Activated CD4-positive, alpha-beta T cell treated with anti-CD3 and anti-CD28 coated beads, Interleukin-2, amount 50 U/mL, for 4 hours (primary cell): Measurements from ENCODE around the gene NEURL1.
"Not testable (repeated sequence)": the region's sequence is repeated elsewhere in the genome, so short reads cannot be mapped to it uniquely, and the experiment has no call there.

Experiments
- DNase-seq, 2 experiments: peaks; one replicate each; pipeline ENCODE4 v3.0.0-alpha.2; 2020

The NEURL1 gene

DNA sequence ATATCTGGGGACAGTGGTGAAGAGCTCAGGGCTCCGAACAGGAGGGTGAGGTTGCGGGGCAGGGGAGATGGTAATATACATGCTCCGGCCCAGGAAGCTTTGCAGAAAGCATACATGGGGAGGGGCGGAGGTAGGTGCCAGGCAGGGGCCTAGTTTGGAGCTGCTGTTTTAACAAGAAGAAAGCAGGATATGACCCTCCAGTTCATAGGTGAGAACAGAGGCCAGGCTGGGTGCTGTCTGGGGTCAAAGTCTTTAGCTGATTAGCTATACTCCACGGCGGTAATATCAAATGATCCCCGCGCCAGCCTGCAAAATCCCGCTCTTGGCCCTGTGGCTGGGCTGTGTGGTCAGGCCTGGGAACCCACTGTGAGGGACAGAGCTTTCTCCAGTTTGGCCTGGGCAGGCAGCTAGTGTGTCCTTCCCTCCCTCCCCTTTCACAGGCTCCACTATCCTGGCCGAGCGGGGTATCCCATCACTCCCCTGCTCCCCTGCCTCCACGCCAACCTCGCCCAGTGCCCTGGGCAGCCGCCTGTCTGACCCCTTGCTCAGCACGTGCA, 95.6 kb downstream of the NEURL1 start:
- DNase-seq: no peak

- no peak for DNase-seq
These were observed 96.6 kb downstream of the NEURL1 start for GRCh38 chr10:103590060-103590459.

GRCh38 chr10:103590744-103591291, 97.3 kb downstream of the NEURL1 start:
- no peak for DNase-seq

DNA sequence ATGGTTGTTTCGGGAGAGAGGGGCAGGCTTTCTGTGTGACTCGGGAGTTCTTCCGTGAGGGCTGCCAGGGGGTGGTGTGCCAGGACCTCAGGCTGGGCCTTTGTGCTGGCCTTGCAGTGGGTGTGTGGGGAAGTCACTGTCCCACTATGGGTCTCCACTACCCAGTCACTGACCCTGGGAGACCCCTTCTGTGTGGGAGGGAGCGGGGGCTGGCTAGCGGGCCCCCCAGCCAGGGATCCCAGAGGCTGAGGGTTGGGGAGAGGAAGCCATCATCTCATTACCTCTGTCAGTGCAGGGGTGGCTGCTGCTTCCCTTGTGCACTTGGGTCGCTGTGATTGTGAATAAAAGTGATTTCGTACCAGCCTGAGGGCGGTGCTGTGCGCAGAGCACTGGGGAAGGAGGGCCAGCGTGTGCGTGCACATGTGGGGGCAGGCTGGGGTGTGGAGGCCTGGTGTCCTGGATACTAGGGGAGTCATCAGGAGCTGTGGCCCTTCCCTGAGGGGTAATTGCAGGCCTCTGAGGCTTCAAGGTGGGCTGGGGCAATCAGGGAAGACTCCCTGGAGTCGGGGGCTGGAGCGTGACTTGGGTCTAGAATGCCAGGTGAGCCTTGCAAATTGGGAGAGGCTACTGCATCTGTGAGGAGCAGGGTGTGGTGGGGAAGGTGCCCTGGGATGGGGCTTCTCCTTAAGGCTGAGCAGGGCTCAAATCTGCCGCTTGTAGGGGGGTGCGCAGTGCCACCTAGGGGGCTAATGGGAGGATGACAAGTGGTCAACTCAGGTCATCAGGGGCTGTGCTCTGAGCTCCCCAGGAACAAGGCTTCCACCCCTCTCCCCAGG, 98.9 kb downstream of the NEURL1 start:
- DNase-seq: peak in 1 of 2 experiments; percentile 24

DNA sequence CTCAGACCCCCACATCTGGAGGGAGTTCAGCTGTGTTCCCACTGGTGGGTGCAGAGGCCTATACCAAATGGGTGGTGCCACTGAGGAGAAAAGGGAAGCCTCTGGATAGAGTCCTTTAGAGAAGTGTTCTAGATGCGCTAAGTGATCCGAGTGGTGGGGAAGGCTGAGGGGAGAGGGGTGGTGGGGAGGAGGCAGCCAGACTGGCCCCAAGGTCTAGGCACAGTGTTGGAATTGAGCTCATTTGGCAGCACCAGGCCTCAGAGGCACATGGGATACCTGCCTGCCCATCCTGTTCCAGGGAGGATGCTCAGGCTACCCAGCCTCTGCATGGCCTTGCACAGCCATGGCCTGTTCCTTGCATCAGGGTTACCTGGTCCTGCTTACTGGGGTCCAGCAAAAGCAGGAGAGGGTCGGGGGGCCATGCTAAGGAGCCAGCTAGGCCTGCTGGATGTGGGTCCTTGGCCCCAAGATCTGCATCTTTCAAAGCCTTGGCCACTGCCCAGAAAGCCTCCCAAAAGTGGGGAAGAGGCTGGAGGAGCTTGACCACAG, 99.6 kb downstream of the NEURL1 start:
- DNase-seq: no peak

DNA sequence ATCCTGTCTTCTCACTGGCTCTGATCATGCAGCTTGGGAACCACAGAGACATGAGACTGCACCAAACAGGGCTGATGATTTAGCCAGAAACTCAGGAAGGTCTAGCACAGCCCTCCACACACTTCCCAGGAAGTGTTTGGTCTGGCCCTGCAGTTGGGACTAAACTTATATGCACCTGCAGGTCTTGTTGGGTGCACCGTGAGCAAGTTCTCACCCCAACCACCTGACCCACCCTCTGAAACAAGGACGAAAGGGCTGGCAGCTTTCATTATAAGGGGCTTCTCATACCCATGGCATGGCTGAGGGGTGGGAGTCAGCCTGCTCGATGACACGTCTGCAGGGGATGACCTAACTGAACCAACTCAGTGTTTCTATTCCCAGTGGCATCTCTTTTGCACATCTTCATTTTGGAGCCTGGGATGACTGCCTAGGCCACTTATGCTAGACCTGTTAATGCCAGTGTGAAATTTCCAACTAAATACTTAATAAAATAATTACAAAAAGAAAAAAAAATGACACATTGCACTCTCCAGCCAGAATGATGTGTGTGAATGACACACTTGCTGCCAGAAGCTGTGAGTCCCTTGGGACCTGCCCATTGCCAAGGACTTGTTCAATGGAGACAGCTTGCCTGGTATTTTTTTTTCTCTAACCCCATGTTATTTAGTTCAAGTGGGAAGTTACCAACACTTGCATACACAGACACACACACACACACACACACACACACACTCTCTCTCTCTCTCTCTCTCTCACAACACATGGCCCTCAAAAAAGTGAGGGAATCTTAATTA, 102.6 kb downstream of the NEURL1 start:
- no peak for DNase-seq

- no peak for DNase-seq
These were observed 103.5 kb downstream of the NEURL1 start for GRCh38 chr10:103597003-103597402.

DNA sequence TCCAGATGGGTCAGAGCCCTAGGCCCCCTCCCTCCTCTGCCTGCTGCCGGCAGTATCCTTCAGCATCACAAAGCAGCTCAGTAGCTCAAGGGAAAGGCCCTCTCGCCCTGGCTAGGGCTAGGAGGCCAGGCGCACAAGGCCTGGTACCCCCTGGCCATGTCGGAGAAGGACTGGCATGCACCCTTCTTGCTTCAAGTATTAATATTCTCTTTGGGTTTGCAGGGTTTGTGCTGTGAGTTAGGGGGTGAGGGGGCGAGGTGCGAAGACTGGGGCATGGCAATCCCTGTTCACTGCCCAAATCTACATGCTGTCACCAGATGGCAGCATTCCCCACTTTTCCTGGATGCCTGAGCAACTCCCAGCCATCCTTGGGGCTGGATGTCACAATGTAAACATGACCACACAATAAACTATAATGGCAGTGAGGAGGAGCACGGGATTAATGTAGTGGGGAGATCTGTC, 105.2 kb downstream of the NEURL1 start:
- DNase-seq: no peak

- DNase-seq: no peak
These were observed 105.7 kb downstream of the NEURL1 start for GRCh38 chr10:103599211-103599610.

DNA sequence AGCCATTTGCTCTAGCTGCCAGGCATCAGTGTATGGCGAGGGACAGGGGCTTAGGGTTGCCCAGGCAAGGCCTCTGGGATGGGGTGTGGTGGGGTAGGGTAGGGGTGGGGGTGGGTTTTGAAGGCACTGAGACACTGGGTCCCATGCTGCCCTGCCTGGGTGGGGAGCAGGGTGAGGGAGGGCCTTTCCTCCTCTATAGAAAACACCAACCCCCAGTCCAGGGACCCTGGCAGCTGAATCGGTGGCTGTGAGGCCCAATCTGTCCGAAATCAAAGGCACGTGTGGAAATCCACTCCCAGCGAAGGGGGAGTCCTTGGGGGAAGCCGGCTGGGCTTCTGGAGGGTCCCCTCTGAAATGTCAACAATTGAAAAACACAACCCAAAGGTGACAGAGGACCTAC, 106.4 kb downstream of the NEURL1 start:
- no peak for DNase-seq

DNA sequence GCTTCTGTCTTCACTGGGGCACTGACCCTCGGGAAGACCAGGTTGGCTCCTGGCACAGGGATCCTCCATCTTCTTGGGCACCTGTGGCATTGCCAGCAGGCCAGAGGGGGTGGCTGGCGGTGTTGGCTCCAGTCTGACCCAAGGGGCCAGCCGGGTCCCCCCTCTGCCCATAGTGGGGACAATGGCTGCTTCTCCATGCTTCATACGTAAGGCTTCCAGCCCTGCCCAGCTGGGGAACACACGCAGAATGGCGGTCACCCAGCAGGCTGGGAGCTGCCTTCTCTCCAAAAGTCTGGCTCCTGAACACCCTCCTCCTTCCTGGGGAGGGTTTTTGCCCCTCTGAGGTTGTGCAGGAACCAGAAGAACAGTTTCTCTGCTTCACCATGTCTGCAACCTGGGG, 106.8 kb downstream of the NEURL1 start:
- DNase-seq: no peak

DNA sequence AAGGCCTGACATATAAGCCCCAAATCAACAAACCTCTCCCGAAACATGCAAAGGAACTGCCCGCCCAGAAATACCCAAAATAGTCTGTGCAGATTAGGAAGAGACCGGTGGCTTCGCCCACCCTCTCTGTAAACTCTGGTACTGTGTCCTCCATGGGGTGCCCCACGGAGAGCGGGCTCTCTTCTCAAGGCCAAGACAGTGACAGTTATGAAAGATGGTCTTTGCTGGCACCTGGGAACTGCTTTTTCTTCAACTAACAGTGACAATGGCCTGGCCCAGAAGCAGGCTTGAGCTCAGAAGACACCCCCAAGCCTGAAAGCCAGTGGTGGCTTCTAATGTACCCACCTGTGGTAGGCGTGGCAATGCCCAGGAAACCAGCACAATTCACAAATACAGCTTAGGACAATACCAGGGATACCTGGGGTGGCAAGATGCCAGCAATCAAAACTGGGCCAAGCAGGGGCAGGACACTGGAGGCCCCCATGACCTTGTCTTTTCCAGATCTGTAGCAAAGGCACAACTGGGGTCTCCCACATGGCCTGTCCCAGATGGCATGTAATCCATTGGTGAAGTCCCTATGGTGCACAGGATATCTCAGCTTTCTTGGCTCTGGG, 107.6 kb downstream of the NEURL1 start:
- DNase-seq: no peak

DNA sequence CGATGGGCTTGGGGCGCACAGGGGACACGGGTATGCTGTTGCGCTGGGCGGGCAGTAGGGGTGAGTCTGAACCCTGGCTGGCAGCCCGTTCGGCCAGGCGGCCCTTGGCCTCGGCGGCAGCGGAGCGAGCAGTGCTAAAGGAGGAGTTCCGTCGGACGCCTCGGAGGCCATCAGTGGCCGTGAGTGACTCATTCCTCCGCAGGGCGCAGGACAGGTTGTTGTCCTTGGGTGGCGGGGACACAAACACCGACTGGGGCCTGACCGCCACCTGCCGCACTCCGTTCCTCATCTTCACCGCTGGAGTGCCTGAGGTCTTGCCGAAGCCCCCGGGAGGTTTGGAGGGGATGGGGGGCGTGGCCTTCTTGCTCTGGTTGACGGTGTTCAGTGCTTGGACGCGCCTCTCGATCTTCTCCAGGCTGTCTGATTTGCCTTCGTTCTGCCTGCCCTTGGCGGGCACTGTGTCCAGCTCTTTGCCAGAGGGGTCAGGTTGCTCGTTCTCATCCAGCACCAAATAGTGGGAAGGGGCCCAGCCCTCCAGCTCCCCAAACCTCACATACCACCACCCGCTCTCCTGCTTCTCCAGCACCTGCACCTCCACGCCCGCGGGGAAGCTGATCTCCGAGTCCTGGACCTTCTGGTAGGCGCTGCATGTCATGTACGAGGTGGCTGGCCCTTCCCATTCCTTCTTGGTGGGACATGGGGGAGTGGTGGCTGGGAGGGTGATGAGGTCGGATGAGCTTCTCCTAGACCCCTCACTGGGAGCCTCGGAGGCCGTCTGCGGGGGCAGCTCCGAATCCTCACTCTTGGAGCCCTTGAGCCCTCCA, 108.7 kb downstream of the NEURL1 start:
- DNase-seq: no peak

DNA sequence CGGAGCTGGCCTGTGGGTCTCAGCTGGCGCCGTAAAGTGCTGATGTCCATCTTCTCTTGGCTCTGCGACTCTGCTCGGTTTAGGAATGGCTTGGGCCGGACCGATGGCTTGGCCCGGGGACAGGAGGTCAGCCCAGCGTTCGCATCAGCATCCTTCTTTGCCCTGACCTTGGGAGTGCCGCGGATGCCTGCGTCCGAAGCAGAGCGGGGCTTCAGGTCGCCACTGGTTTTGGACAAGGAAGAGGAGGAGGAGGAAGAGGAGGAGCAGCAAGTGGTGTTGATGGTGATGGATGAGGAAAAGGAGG, 109.3 kb downstream of the NEURL1 start:
- no peak for DNase-seq

DNA sequence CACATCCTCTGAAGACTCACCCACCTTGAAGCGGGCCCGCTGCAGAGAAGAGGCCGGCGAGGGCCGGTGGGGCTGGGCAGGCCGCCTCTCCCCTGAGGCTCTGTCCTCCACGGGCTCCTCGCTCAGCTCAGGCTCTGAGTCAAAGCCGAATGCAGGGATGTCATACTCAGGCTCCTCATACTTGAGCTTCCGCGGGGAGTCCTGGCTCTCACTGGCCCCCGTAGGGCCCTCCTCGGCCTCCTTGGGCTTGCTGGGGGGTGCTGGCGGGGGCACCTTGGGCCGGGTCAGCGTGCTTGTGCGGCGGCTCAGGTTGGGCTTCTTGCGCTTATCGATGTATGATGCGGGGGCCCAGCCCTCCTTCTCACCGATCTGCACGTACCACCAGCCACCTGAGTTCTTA, 109.9 kb downstream of the NEURL1 start:
- DNase-seq: no peak

DNA sequence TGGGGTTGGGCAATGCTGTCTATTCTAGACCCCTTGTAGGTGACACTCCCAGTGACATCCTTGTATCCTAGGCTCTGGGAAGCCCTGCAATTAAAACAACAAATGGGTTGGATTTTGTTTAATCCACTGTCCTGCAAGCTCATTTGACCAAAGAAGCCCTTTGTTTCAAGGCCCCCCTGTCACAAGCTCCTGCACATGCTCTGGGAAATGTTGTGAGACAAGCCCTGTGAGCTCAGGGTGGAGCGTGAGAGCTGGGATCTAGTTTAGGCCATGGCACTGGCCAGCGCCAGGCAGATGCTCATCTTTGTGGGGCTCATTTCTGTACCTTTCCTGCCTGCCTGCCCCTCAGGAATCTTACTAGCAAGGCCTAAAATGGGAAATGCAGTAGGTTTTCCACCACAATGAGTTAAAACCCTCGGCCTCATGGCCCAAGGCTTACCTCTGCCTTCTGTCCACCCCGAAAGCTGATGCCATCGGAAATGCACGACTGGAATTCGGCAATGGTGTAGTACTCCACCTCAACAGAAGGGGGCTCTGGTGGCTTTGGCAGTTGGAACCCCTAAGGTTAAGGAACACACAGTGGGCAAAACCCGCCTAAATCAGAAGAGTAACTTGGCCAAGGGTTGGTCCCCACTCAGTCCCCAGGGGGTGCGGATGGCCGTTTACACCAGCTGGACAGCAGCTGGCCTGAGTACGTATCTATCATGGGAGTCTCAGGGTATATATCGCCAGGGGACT, 112.0 kb downstream of the NEURL1 start:
- DNase-seq: peak; percentile 33 to 34

DNA sequence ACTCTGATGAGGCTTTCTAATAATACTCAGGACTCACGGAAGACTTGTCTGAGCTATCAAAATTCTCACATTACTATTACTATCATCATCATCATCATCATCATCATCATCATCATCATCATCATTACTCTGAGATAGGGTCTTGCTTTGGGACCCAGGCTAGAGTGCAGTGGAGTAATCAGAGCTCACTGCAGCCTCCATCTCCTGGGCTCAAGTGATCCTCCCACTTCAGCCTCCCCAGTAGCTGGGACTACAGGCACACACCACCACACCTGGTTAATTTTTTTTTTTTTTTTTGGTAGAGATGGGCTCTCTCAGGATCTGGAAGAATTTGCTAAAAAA, 112.6 kb downstream of the NEURL1 start:
- not testable (repeated sequence) for DNase-seq

DNA sequence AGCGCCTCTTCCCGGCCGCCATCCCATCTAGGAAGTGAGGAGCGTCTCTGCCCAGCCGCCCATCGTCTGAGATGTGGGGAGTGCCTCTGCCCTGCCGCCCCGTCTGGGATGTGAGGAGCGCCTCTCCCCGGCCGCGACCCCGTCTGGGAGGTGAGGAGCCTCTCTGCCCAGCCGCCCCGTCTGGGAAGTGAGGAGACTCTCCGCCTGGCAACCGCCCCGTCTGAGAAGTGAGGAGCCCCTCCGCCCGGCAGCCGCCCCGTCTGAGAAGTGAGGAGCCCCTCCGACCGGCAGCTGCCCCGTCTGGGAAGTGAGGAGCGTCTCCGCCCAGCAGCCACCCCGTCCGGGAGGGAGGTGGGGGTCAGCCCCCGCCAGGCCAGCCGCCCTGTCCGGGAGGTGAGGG, 113.5 kb downstream of the NEURL1 start:
- DNase-seq: not testable (repeated sequence)

GRCh38 chr10:103608056-103608455, 114.6 kb downstream of the NEURL1 start:
- not testable (repeated sequence) for DNase-seq

GRCh38 chr10:103609231-103610082, 116.0 kb downstream of the NEURL1 start:
- no peak for DNase-seq
